K562 (cell line): Measurements from ENCODE around the gene MAP2K6. TPM values are rescaled to one million over a fixed set of nuclear protein-coding genes. Genes with fewer than 3 reads are reported as not detected.

Experiments
- ATAC-seq: fragments of 200-7000 bp; cut with Tn5 transposase; 3 replicates; pipeline ENCODE4 v1.9.1; 2020; ENCODE audit warnings: moderate library complexity
- BruUV-seq: library from RNA; stranded (reverse); fragments of 400-500 nt; replicated peaks from 2 replicates; lab custom pipeline; 2021; lab: Mats Ljungman, UMichigan
- CTCF ChIA-PET: fragments of 300-600 bp; formaldehyde crosslinking; extraction: SDS; loops from one replicate; lab custom pipeline; 2021; ENCODE audit warnings: low intra/inter-chr PET ratio; lab: Yijun Ruan, JAX
- POLR2A ChIA-PET: fragments of 300-600, 350-650 bp; sonication (Branson Sonifier 250); formaldehyde crosslinking; extraction: SDS; loops from one replicate; lab custom pipeline; 2021; ENCODE audit warnings: antibody characterized with exemption, inconsistent platforms; lab: Yijun Ruan, JAX
- DNase-seq, 4 experiments: peaks; one replicate each; pipeline versions ENCODE4 v3.0.0 to v3.0.0-alpha.2; 2011 to 2018; ENCODE audit warnings: low spot score in 3 of 4, mixed read lengths in 3 of 4; ENCODE audit errors: extremely low read depth in 1 of 4
- FAIRE-seq: peaks from 2 replicates; lab custom pipeline; 2011; peaks lifted over from hg19 to GRCh38; lab: Jason Lieb, UNC
- H2AFZ ChIP-seq: 2 replicates; pipeline ENCODE4 v1.6.0; 2011; ENCODE audit warnings: low read depth, low read length, control low read depth, inconsistent platforms
- H3K27ac ChIP-seq: fragments of 200-600 bp; 3 replicates; pipeline ENCODE4 v1.8.0; 2011; ENCODE audit warnings: low read depth, mild to moderate bottlenecking, control low read depth, inconsistent platforms, low read length, moderate library complexity, mixed read lengths; ENCODE audit errors: extremely low read depth
- H3K27me3 ChIP-seq, 2 experiments: fragments of 300-600 bp in 1 of 2; 2 replicates in 1 of 2; 3 replicates in 1 of 2; pipeline versions ENCODE4 v1.6.0 to v1.8.0; 2011; ENCODE audit warnings: inconsistent platforms in 2 of 2, low read length in 2 of 2, mild to moderate bottlenecking in 1 of 2, mixed read lengths in 1 of 2, moderate library complexity in 1 of 2; ENCODE audit not compliant: control insufficient read depth in 2 of 2, insufficient read depth in 2 of 2
- H3K36me3 ChIP-seq: fragments of 300-600 bp; 3 replicates; pipeline ENCODE4 v1.8.0; 2011; ENCODE audit warnings: mild to moderate bottlenecking, low read length, inconsistent platforms; ENCODE audit not compliant: control insufficient read depth, insufficient read depth
- H3K4me1 ChIP-seq, 2 experiments: fragments of 200-600 bp in 1 of 2; replicated peaks in 1 of 2; 2 replicates in 1 of 2; 3 replicates in 1 of 2; pipeline versions ENCODE4 v1.5.1 to v1.8.0; 2011; ENCODE audit warnings: inconsistent platforms in 2 of 2, low read length in 2 of 2, mild to moderate bottlenecking in 1 of 2, mixed read lengths in 1 of 2, moderate library complexity in 1 of 2; ENCODE audit not compliant: control insufficient read depth in 2 of 2, insufficient read depth in 2 of 2
- H3K4me2 ChIP-seq: 2 replicates; pipeline ENCODE4 v1.6.1; 2011; ENCODE audit warnings: low read length, control low read depth, inconsistent platforms, mixed read lengths; ENCODE audit not compliant: insufficient read depth
- H3K4me3 ChIP-seq: fragments of 200-600 bp; sonication (generic), shearing (Covaris generic); 2 replicates; pipeline ENCODE4 v1.5.1; 2016; ENCODE audit warnings: control low read depth, inconsistent platforms
- H3K79me2 ChIP-seq: fragments of 200-600 bp; 3 replicates; pipeline ENCODE4 v1.8.0; 2011; ENCODE audit warnings: low read length, inconsistent platforms; ENCODE audit not compliant: control insufficient read depth, insufficient read depth
- H3K9ac ChIP-seq, 2 experiments: 2 replicates each; pipeline versions ENCODE4 v1.6.0 to v1.6.1; 2011; ENCODE audit warnings: low read depth in 2 of 2, low read length in 2 of 2, control low read depth in 1 of 2, inconsistent platforms in 1 of 2, mild to moderate bottlenecking in 1 of 2, mixed read lengths in 1 of 2; ENCODE audit not compliant: insufficient read depth in 1 of 2
- H3K9me1 ChIP-seq: one replicate; pipeline ENCODE4 v1.6.0; 2011; ENCODE audit warnings: inconsistent platforms, mild to moderate bottlenecking, low read length, moderate library complexity; ENCODE audit not compliant: control insufficient read depth, insufficient read depth
- H3K9me3 ChIP-seq: replicated peaks from 2 replicates; pipeline ENCODE4 v1.5.1; 2011; ENCODE audit warnings: low read depth, low read length, inconsistent platforms; ENCODE audit not compliant: control insufficient read depth, insufficient read depth
- H4K20me1 ChIP-seq: replicated peaks from 2 replicates; pipeline ENCODE4 v1.6.1; 2011; ENCODE audit warnings: low read length, inconsistent platforms, mixed read lengths; ENCODE audit not compliant: control insufficient read depth, insufficient read depth
- BRD4 ChIP-seq: fragments of 200-600 bp; sonication (generic); IDR thresholded peaks from 2 replicates; pipeline ENCODE4 v1.6.1; 2017; ENCODE audit warnings: inconsistent platforms
- ELF4 ChIP-seq: fragments of 450-650 bp; formaldehyde crosslinking; IDR thresholded peaks from 2 replicates; pipeline ENCODE4 v1.4.0; 2022; ENCODE audit warnings: missing genetic modification characterization
- KDM2B ChIP-seq: fragments of 250-450 bp; sonication (Bioruptor Pico); IDR thresholded peaks from 2 replicates; pipeline ENCODE4 v1.8.0; 2021; ENCODE audit warnings: mild to moderate bottlenecking, moderate library complexity
- POLR2B ChIP-seq: fragments of 450-650 bp; IDR thresholded peaks from 2 replicates; pipeline ENCODE4 v1.6.1; 2018; ENCODE audit warnings: low read depth; ENCODE audit not compliant: partially characterized antibody
- ZBTB7A ChIP-seq: IDR thresholded peaks from 2 replicates; pipeline ENCODE4 v1.6.1; 2011; ENCODE audit warnings: low read depth, mild to moderate bottlenecking, low read length, moderate library complexity, borderline replicate concordance; ENCODE audit not compliant: control insufficient read depth
- ZEB2 ChIP-seq: fragments of 450-650 bp; IDR thresholded peaks from 2 replicates; pipeline ENCODE4 v1.6.1; 2016
- ZNF589 ChIP-seq: fragments of 200-800 bp; sonication (Bioruptor generic); IDR thresholded peaks from 2 replicates; pipeline ENCODE4 v1.6.1; 2016; ENCODE audit warnings: low read depth, missing genetic modification characterization, missing compliant biosample characterization
- WGBS: fragments of 100-300 bp; shearing (Covaris generic); methylation state at CpG from one replicate; pipeline ENCODE4 v1.1.6; 2016; ENCODE audit warnings: low coverage, mixed read lengths; ENCODE audit not compliant: insufficient coverage; ENCODE audit errors: missing lambda C conversion rate; 5-methylcytosine and 5-hydroxymethylcytosine counted together
- in situ Hi-C: fragments of 300-500 bp; cut with MboI; formaldehyde crosslinking; loops from 4 replicates; pipeline ENCODE4 v1.15.0; 2018; ENCODE audit warnings: inconsistent platforms, mixed read lengths
- intact Hi-C: fragments of 100-400 bp; cut with micrococcal nuclease; formaldehyde crosslinking; loops from 2 replicates; pipeline ENCODE4 v1.14.2; 2022
- polyA plus RNA-seq, 8 experiments: library from polyadenylated mRNA; depleted of rRNA in 4 of 8; stranded (reverse) in 5 of 8; unstranded in 3 of 8; fragments of >200 nt; fragmentation: Nextera tagmentation in 2 of 8; fragmentation: Illumina TruSeq in 1 of 8; extraction: Ambion mirVana in 2 of 8; extraction: Trizol in 1 of 8; gene quantifications; 2 replicates each; pipeline versions ENCODE4 v1.2.1 to v1.2.3, GENCODE V29; 2011 to 2014; ENCODE audit warnings: inconsistent platforms in 1 of 8, missing spikeins in 1 of 8
- total RNA-seq, 7 experiments: library from RNA; depleted of rRNA in 6 of 7; stranded (reverse); fragments of >200 nt in 6 of 7; fragmentation: Illumina TruSeq in 2 of 7; extraction: Trizol in 2 of 7; gene quantifications; 2 replicates each; pipeline versions ENCODE4 v1.2.1 to v1.2.3, GENCODE V29; 2011 to 2021; ENCODE audit warnings: low replicate concordance in 1 of 7
- TF ChIP-seq, protein P1 (sequence below): fragments of 450-650 bp; formaldehyde crosslinking; IDR thresholded peaks from 2 replicates; pipeline ENCODE4 v1.4.0; 2020; ENCODE audit warnings: mild to moderate bottlenecking
- TF ChIP-seq, protein P2 (sequence below): fragments of 250-450 bp; sonication (Bioruptor Pico); IDR thresholded peaks from 2 replicates; pipeline ENCODE4 v1.8.0; 2021; ENCODE audit warnings: borderline replicate concordance, mild to moderate bottlenecking, moderate library complexity; ENCODE audit not compliant: poor library complexity, severe bottlenecking

The MAP2K6 gene
- total and polyA plus RNA-seq, 9 of the 15 experiments (the other 6 are each of a cell fraction or from before 2014, with no cell fraction given) = 0.07 to 0.13 TPM; not detected in 7

DNA sequence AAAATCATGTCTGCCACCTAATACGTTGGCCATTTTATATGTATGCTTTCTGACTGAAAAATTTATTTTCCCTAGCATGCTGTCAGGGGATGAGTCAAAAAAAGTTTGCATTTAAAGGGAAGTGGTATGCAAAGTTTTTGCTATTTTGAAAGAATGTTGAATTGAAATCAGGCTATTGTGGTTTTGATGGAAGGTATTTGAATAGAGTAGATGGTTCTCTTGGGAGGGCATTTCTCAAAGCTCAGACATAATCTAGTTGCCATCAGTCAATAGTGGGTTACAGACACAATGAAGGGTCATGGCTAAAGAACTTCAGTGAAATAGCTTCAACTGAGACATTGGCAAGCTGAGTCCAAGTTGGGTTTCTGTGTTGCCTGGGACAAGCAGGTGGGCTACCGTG is 102.4 kb downstream of the MAP2K6 start:
- H3K36me3 ChIP-seq = no peaks in the 10 kb centered on the region
- no peak overlapping the region for H2AFZ ChIP-seq
- H3K9me3 ChIP-seq = no peaks in the 10 kb centered on the region
- H3K9ac ChIP-seq = no peak overlapping the region
- TF ChIP-seq, protein P1, sequence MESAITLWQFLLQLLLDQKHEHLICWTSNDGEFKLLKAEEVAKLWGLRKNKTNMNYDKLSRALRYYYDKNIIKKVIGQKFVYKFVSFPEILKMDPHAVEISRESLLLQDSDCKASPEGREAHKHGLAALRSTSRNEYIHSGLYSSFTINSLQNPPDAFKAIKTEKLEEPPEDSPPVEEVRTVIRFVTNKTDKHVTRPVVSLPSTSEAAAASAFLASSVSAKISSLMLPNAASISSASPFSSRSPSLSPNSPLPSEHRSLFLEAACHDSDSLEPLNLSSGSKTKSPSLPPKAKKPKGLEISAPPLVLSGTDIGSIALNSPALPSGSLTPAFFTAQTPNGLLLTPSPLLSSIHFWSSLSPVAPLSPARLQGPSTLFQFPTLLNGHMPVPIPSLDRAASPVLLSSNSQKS (CRISPR knock-in tag) = no peak
- TF ChIP-seq ELF4 (CRISPR knock-in tag) (no peak), BRD4 (no peak), POLR2B (no peak), ZBTB7A (no peak), ZEB2 (no peak), ZNF589 (CRISPR knock-in tag) (no peak), KDM2B (no peak)
- TF ChIP-seq, protein P2, sequence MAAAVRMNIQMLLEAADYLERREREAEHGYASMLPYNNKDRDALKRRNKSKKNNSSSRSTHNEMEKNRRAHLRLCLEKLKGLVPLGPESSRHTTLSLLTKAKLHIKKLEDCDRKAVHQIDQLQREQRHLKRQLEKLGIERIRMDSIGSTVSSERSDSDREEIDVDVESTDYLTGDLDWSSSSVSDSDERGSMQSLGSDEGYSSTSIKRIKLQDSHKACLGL (CRISPR knock-in tag) = no peak
- H3K4me3 ChIP-seq = no peak overlapping the region
- no peaks in the 10 kb centered on the region for H4K20me1 ChIP-seq
- H3K27me3 ChIP-seq = no peaks in the 10 kb centered on the region
- DNase-seq = no peak
- FAIRE-seq = no peak
- H3K4me2 ChIP-seq = no peak overlapping the region
- ATAC-seq = no peak
- in situ Hi-C loops (no loop called here), intact Hi-C loops (no loop called here)
- no peak overlapping the region for H3K27ac ChIP-seq
- no peaks in the 10 kb centered on the region for H3K9me1 ChIP-seq
- ChIA-PET POLR2A (no interaction called here), CTCF (no interaction called here)
- BruUV-seq = no TSS peak
- H3K79me2 ChIP-seq = no peaks in the 10 kb centered on the region
- no peaks in the 10 kb centered on the region for H3K4me1 ChIP-seq
- WGBS = 0% methylated on average over 2 of the region's 2 CpGs
